Activated CD4-positive, alpha-beta T cell treated with anti-CD3 and anti-CD28 coated beads, Interleukin-2, amount 50 U/mL, for 24 hours (primary cell): ENCODE data around the gene ATG14.
"Not testable (repeated sequence)": the region's sequence is repeated elsewhere in the genome, so short reads cannot be mapped to it uniquely, and the experiment has no call there.

Source experiments
- DNase-seq, 2 donors: peaks; one replicate each; pipeline ENCODE4 v3.0.0-alpha.2; 2020; ENCODE audit warnings: low read depth in 1 of 2, low spot score in 1 of 2

The ATG14 gene

DNA sequence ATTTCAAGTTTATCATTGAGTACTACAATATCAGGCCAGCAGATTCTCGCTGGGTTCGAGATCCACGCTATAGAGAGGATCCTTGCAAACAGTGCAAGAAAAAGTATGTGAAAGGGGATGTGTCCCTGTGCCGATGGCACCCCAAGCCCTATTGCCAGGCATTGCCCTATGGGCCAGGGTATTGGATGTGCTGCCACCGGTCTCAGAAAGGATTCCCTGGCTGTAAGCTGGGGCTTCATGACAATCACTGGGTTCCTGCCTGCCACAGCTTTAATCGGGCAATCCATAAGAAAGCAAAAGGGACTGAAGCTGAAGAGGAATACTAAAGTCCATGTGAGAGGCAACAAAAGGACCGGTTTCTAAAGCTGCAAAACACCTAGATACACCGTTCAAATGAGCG, 59.4 kb downstream of the ATG14 start:
- DNase-seq = no peak

DNA sequence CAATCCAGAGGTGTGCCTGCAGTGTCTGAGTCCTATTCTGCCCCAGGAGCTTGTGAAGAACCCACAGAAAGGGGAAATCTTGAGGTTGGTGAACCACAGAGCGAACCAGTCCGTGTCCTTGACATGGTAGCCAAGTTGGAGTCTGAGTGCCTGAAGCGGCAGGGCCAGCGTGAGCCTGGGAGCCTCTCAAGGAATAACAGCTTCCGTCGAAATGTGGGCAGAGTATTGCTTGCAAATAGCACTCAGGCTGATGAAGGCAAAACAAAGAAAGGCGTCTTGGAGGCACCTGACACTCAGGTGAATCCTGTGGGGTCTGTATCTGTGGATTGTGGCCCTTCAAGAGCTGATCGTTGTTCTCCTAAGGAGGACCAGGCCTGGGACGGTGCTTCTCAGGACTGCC, 60.5 kb downstream of the ATG14 start:
- DNase-seq = no peak

DNA sequence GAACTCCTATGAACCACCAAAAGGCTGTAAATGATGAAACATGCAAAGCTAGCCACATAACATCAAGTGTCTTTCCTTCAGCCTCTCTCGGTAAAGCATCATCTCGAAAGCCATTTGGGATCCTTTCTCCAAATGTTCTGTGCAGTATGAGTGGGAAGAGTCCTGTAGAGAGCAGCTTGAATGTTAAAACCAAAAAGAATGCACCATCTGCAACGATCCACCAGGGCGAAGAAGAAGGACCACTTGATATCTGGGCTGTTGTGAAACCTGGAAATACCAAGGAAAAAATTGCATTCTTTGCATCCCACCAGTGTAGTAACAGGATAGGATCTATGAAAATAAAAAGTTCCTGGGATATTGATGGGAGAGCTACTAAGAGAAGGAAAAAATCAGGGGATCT, 61.2 kb downstream of the ATG14 start:
- no peak for DNase-seq

DNA sequence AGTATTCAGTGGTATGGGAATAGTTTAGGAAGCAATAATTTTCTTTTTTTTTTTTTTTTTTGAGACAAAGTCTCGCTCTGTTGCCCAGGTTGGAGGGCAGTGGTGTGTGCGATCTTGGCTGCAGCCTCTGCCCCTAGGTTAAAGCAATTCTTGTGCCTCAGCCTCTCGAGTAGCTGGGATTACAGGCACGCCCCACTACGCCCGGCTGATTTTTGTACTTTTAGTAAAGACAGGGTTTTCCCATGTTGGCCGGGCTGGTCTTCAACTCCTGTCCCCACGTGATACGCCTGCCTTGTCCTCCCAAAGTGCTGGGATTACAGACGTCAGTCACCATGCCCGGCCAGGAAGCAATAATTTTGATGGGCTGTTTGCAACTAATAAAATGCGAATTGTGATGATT, 62.1 kb downstream of the ATG14 start:
- DNase-seq = no peak

DNA sequence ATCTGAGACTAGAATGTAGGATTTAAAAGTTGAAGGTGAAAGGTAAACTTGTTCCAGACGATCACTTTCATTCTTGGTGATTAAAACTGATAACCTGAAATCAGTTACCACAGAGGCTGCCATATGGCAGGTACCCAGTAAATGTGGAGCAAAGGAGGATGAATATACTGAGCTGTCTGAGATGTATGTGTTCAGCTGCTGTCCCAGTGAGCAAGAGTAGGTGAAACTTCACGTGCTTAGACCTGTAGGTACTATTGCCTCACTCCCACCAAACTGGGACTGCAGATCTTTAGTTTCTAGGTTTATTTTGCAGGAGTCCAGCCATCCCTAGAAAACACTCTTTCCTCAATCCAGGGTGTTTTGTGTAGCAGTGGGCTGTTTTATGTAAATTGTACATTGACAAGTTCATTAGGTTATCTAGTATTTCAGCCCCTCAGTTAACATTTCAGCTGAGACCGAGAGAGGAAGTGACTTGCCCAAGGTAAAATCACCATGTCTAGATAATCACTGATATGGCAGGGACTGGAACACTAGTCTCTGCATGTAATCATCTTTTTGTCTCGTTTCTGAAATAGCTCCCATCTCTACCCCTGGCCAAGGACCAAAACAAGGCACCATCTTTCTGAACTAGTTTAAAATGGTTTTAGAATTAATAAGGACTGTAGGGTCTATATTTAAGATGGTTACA, 62.7 kb downstream of the ATG14 start:
- no peak for DNase-seq

DNA sequence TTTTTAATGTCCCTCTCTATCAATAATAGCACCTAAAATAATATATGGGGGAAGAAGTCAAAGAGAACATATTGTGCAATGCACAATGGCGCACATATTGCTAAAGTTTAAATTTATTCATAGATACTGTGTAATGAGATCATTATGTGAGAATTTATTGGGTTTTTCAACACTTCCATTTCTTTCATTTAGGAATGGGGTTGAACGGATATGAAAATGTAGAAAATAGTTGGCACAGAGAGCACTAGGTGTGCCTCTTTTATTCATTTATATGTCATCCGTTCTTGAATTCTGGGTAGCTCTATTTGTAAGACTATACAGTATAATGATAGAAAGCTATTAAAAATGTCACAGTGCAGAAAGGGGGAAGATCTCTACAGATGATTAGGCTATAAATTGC, 63.9 kb downstream of the ATG14 start:
- no peak for DNase-seq

DNA sequence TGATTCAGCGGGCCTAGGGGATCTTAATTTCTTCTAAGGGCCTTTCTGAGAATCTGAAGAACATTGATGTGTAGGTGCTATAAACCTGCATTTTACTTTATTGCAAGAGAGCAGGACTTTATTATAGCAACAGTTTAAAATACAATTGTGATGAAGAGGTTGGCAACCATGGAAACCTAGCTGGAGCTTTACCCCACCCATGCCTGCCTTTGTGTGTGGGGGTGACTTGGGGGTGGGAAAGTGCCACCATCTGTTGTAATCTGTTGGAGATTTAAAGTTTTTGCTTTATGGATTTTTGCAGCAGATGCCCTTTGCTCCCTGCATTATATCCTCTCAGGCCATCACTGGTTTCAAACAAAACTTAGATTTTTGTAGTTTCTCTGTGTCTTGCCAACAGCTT, 64.6 kb downstream of the ATG14 start:
- DNase-seq = no peak

DNA sequence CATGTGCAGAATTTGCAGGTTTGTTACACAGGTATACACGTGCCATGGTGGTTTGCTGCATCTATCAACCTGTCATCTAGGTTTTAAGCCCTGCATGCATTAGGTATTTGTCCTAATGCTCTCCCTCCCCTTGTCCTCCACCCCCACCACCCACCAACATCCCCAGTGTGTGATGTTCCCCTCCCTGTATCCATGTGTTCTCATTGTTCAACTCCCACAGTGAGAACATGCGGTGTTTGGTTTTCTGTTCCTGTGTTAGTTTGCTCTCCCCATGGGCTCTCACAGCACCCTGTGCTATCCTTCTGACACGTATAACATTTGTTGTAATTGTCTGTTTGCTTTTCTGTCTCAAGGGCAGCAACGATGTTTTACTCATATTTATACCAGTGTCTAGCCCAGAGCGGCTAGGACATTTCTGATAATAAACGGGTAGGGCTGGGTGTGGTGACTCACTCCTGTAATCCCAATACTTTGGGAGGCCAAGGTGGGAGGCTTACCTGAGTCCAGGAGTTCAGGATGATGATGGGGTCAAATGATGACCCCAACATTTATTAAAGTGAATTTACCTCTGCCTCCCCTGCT, 67.0 kb downstream of the ATG14 start:
- not testable (repeated sequence) for DNase-seq

DNA sequence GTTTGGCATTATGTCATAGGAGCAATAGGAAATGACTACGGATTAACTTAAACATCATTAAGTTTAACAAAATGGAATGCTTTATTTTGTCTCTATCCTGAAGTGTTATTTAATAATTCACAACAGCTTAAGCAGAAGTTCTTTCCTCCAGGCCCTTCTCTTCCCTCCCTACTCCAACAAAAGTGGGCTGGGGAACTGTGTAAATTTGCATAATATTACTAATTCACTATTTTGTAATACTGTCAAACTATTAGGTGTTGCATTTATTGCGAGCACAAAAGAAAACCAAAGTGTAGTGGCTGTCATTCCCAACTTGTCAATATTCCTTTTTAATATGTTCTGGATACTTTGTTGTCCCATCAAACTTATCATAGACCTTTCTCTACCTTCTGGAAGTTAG, 69.8 kb downstream of the ATG14 start:
- no peak for DNase-seq

DNA sequence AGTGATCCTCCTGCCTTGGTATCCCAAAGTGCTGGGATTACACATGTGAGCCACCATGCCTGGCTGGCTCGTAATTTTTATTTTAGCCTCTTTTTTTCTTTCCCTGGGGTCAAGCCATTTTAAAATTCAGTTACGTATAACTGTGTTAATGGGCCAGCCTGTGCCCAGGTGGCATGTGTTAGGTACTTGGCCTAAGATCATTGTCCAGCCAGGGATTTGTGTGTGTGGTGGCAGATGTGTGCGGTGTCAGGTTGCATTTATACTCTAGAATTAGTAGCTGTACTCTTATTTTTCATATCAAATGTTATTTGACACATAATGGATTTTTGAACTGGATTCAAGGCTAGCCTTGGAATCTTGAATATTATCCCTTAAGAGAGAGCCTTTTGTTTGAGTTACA, 71.1 kb downstream of the ATG14 start:
- DNase-seq = no peak

DNA sequence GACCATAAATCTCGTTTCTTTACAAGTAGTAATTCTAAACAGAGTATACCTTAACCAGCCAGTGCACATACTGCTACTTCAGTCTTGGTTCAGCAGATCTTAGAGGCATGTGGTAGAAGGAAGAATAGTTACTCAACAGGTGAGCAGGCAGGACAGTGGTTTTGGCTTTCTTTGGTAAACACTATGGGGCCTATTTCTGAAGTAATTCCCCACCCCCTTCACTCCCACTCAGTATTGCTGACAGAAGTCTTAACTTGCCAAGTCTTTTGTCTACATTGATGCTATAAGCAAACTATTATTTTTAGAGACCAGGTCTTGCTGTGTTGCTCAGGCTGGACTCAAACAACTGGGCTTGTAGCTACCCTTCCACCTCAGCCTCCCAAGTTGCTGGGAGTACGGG, 71.9 kb downstream of the ATG14 start:
- DNase-seq = no peak

DNA sequence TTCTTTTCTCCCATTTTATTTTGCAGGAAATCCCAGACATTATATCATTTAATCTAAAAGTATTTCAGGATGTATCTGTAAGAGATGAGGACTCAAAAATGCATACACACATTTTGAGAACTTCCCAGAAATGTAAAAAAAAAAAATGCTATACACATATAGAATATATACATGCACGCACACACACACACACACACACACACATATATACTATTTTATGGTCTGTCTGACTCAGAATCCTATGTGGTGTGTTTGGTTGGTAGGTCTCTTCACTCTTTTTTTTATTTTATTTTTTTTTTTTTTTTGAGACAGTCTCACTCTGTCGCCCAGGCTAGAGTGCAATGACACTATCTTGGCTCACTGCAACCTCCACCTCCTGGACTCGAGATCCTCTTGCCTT, 74.9 kb downstream of the ATG14 start:
- DNase-seq = no peak

DNA sequence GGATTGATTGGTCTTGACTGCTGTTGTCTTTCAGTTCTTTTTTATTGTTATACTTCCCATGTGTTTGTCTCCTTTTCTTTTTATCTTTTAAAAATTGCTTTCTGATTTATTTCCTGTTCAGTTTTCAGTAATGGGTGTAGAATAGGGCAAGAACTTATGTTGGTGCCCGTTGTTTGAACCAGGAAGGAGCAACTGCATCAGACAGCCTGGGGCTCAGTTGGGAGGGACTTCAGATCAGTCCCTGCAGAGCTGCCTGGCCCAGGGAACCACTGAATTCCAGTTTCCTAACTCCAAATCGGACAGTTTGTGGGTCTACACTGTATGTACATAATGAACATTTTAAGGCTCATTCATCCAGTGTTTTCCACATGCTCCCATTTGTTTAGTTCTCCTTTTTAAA, 75.5 kb downstream of the ATG14 start:
- no peak for DNase-seq

DNA sequence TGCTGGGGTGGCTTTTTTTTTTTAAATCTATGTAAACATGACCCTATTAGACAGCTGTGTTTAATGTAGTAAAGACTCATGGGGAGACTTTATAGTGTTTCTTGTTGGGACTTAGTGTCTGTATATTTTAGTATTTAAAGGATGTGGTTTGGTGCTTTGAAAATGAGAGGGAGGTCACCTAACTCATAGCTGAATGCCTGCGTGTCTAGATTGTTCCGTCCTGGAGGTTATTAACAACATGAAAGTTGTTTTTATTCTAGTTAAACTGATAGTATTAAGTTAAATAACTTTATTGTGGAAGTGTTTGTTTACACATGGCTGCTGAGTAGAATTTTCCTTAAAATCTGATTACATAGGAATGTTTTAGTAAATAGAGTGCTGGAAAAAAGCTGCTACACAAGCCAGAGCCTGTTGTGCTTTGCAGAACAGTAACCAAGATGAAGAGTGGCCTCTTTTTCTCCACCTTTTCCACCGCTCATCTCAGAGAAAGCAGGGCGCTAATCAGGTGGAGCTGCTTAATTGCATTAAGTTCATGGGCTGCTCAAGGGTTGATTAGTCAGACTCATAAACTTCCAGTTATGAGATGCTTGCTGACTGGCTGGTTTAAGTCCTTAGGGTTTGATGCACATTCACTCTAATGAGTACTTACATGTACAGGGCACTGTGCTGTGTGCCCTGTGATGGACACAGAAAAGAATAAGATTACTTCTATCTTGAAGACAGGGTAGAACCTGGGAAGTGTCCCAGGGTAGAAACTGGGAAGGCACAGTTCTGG, 77.7 kb downstream of the ATG14 start:
- DNase-seq = peak in 1 of 2 donors; percentile 25

DNA sequence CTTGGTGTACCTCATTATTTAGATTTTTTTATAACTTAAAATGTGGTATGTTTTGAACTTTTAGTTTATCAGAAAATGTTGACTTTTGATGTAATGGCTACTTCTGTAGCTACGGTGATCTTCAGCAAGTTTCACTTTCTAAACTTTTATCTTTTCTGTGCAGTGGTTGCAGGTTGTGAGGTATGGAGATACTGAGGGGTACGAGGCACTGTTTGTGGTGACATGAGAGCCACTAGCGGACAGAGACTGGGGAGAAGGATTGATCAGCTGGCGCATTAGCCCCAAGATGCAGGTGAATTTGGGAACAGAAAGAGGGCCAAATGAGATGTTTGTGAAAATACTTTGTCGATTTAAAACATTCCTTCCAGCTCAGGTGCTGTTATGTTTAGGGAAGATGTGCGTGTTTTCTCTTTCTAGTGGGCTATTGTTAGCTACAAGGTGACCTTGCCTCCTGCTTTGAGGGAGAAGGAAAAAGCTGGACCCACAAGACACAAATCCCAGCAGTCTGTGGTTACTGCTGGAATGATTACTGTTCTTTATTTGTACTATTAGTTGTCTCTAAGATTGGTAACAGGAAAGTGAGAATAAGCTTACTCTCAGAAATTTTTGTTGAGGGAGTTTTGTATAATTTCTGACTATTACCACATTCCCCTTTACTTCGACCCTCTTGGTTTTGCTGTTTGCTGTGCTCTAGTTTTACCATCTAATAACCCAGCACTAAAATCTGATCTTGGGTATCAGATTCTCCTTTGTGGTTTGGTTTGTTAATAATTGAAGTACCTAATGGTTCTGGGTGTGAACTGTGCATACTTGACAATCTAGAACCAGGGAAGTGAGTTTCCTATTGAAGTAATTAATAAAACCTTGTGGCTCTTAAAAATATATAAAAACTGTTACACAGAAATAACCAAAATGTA, 78.7 kb downstream of the ATG14 start:
- no peak for DNase-seq

DNA sequence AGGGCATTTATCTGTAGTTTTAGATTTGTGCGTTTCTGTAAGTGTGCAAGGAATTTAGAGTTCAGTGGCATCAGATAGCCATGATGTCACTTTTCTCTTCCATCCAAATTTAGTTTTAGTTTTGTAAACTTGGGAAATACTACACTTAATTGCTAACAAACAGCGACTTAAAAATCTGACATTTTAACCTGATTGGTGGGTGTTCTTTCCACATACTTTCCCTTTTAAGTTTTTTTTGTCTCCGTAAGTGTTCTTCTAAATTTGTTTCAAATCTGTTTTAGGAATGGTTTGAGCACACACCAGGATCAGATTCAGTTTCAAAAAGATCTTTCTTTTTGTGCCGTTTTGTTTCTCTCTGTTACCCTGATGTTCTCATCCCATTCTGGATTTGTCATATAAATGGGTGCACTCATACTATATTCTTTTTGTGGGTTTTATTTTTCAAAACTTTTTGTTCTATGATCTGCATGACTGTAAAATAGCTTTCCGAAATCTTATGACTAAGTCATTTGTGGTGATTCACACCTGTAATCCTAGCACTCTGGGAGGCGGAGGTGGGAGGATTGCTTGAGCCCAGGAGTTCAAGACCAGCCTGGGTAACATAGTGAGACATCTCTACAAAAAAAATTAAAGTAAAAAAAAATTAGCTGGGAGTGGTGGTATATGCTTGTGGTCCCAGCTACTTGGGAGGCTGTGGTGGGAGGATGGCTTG, 81.5 kb downstream of the ATG14 start:
- DNase-seq = peak in 1 of 2 donors; percentile 54

DNA sequence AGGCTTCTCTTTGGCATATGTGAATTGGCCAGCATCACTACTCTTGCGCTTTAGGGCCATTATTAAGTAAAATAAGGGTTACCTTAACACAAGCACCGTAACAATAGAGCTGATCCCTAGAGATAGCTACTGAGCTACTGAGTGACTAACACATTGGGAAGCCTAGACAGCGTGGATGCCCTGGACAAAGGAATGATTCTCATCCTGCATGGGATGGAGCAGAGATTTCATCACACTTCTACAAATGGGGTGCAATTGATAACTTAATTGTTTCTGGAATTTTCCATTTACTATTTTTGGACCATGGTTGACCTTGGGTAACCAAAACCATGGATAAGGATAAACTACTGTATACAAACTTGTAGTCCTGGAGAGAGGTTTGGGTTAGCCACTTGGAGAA, 83.3 kb downstream of the ATG14 start:
- DNase-seq = no peak

DNA sequence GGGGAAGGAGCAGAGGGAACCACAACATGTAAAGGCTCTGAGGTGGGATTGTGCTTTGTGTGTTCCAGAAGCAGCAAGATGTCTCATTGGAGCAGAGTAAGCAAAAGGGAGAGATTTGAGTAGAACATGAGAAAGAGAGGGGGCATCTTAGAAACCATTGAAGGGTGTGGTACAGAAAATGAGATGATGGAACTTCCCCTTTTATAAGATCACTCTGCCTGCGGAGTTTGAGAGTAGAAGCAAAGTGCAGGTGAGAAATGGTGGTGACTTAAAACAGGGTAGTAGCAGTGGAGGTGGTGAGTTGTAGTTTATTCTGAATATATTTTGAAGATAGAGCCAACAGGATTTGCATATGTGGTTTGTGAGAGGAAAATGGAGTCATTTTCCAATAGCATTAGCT, 84.5 kb downstream of the ATG14 start:
- no peak for DNase-seq

DNA sequence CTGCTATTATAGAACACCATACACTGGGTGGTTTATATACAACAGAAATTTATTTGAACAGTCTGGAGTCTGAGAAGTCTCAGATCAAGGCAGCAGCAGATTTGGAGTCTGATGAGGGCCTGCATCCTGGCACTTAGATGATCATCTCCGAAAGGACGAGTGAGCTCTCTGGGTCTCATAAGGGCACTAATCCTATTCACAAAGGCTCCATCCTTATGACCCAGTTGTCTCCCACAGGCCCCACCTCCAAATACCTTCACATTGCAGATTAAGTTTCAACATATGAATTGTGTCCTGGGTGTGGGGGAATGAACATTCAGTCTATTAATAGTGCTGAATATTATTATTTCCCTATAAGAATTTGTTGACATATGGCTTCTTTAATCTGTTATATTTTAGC, 86.8 kb downstream of the ATG14 start:
- no peak for DNase-seq

DNA sequence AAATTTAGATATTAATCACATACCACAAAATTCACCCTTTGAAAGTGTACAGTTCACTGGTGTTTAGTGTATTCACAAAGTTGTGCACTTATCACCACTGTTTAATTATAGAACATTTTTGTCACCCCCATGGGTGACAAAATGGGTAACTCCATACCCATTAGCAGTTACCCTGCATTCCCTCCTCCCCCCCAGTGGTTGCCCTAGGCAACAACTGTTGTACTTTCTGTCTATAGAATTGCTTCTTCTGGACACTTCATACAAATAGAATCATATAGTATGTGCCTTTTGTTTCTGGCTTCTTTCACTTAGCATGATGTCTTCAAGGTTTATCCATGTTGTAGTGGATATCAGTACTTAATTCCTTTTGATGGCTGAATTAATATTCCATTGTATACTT, 87.7 kb downstream of the ATG14 start:
- no peak for DNase-seq

DNA sequence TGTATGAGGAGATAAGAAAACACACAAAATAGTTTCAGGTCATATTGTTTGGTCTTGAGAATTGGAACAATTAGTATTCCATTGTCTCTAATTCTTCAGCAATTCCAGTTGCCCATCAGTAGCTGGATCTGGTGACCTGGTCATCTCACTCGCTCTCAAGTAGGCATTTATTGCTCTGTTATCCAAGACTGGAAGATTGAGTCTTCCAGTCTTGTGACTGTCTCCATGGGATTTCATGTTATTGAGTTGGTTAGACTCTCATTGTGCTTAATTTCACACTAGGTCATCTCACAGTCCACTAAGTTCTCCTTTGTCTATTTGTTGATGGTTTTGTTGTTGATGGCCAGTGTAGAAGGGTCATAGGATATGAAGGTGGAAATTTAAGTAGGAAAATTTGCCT, 92.9 kb downstream of the ATG14 start:
- DNase-seq = no peak
